GM18858 (cell line): ENCODE results near the gene CEP68.
"Not testable (repeated sequence)": the region's sequence is repeated elsewhere in the genome, so short reads cannot be mapped to it uniquely, and the experiment has no call there.

Source experiments
- ATAC-seq: cut with Tn5 transposase; IDR thresholded peaks from one replicate; pipeline ENCODE4 v1.9.1; 2021; ENCODE audit not compliant: unreplicated experiment

The CEP68 gene

GRCh38 chr2:65030476-65031332, 25.5 kb upstream of the CEP68 start:
- no peak for ATAC-seq

GRCh38 chr2:65031341-65032018, 24.7 kb upstream of the CEP68 start:
- no peak for ATAC-seq

DNA sequence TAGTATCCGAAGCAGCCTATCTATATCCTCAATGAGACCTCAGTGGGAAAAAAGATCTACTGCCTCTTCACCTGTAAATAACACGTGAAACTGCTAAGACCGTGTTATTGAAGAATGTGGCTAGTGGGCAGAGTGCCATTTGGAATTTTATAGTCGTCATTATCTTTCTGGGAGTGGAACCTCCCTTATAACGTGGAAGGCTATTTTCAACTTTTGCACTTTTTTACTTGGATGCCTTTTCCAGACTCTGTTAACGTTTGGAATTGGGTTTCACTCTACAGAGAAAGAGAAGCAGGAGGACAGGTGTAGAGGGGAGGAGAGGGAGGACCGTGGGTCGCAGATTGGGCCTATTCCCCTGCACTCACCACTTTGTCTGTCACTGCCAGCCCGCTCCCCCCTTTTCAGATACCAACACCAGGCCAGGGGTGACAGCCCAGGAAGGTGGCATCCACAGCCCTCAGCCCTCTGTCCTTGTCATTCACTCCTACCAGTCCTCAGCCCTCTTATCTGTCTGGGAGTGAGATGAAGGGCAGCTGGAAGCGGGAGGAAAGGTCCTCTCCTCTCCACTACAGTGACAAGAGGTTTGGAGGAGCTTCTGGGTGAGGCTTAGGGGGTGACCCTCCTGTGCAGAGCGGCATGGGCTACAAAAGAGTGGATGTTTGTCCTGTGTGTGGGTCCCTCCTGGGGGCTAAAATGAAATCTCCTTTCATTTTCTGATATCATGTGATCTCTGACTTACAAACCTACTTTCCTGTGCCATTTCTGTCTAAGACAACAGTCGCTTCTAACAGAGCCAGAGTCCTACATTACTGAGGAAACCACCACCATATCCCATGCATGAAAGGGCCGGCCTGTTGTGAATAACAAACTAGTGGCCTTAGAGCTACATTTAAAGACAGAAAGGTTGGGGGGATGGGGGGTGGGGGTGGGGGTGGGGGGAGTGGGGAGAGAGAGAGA, 23.9 kb upstream of the CEP68 start:
- no peak for ATAC-seq

- ATAC-seq, result no peak
These were observed 23.0 kb upstream of the CEP68 start for GRCh38 chr2:65033178-65033577.

DNA sequence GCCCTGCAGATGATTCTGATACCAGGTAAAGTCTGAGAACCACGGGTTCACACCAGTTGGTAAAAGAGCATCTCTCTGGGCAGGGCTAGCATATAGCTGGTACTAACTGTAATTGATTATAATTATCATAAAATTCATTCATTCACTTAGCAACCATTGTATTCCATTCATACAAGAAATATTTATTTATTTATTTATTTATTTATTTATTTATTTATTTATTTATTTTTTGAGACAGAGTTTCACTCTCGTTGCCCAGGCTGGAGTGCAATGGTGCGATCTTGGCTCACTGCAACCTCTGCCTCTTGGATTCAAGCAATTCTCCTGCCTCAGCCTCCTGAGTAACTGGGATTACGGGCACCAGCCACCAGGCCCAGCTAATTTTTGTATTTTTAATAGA, 22.5 kb upstream of the CEP68 start:
- ATAC-seq, result not testable (repeated sequence)

GRCh38 chr2:65035351-65035943, 20.8 kb upstream of the CEP68 start:
- ATAC-seq, result no peak

DNA sequence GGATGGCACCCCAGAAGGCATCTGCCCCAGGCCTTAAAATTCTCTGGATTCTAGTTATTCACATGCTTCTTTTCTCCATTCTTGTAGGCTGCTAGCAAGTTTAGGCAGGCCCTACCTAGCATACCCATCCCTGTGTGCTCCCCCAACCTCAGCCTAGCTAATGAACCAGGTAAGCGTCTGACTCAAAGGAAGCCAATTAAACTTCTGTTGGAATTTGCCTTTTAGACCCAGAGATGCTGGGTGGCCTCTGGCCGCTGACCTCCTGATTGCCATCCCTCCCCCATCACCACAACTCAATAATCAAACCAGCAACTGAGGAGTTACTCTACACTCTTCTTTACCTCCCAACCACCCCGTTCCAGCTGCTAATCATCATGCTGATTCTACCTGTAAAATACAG, 19.0 kb upstream of the CEP68 start:
- no peak for ATAC-seq

GRCh38 chr2:65039640-65040039, 16.6 kb upstream of the CEP68 start:
- no peak for ATAC-seq

DNA sequence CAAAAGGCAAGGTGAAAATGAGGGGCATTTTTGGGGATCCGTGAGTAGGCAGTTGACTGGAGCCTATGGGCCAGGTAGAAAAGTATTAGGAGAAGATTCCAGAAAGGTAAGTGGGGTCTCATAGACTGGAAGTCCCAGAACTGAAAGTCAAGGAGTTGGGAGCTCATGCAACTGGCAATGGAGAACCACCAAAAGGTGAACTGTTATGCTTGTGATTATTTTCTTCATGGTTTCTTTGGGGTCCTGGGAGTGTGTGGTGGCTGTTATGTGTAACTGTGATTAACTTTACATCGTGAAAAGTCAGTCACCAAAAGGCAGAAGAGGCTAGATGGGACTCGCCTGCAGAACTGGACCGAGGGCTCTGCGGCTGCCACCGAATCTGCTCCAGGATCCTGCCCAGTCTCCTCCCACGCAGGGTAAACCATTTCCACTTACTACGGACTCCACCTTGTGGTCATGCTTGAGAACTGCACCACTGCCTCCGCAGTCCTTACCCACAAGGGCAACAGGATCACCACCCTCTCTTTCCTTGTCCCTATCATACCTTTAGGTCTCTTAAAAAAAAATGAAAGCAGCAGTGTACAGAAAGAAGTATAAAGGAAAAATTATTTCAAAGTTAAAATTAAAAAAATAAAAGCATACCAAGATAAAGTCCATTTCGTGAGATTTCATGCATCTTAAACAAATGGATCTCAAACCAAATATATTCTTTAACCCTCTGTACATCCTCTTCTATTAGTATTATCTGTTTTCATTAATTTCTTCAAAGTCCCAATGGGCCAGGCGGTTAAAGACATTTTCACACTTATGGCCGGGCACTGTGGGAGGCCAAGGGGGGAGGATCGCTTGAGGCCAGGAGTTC, 15.6 kb upstream of the CEP68 start:
- ATAC-seq, result no peak

- ATAC-seq, result no peak
These were observed 13.2 kb upstream of the CEP68 start for GRCh38 chr2:65043001-65043400.

DNA sequence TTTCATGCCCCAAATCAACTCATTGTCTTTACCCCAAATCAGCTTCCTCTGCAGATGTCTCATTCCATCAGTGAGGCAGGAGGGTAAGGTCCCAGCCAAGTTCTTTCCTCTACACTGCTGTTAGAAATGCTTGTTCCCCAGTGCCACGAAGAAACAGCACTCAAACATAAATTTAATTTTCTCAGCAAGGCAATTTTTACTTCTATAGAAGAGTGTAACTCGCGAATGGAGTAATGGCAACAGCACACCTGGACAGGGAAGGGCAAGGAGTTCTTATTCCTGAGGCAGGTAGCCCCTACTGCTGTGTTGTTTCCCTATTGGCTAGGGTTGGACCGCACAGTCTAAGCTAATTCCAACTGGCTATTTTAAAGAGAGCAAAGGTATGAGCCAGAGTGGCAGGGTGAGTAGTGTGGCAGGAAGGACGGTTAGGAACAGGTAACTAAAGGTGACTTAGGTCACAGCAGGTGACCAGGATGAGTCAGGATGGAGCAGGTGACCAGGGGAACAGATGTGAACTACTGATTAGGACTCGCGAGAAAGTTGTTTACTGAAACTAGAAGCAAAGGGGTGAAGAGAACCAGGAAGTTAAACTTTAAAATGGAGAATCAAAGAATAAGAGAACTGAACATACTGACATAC, 12.0 kb upstream of the CEP68 start:
- ATAC-seq, result no peak

GRCh38 chr2:65045651-65046050, 10.6 kb upstream of the CEP68 start:
- ATAC-seq, result no peak

DNA sequence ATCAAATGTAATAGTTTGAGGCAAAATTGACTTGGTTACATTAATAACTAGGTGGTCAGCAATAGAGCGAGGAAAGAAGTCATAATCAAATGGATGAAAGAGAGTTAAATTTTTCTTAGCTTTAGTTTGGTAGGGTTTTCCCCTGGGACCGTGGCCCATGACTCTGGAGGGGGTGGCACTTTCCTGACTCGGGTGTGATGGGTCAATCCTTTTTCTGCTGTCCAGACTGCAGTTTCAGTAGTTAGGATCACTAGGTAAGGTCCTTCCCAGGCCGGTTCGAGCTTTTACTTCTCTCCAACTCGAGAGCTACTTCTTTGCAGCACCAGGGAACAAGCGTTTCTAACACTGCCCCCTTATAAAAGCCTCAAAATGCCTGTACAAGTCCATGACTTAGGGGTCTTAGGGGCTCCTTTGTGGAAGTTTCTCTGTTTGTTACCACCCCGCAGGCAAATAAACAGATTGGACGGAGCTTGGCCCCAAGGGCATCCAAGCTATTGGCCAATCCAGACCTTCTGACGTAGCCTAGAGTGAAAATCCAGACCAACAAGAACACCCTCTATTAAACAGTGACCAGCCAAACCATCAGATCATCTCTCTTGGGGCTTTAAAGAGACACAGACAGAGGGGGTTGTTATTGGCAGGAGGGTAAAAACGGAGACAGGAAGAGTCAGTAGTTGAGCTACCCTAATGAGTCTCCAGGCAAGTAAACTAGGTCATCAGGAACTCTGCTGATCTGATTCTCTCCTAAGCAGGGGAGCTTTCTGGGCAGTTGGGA, 9.4 kb upstream of the CEP68 start:
- ATAC-seq, result no peak

DNA sequence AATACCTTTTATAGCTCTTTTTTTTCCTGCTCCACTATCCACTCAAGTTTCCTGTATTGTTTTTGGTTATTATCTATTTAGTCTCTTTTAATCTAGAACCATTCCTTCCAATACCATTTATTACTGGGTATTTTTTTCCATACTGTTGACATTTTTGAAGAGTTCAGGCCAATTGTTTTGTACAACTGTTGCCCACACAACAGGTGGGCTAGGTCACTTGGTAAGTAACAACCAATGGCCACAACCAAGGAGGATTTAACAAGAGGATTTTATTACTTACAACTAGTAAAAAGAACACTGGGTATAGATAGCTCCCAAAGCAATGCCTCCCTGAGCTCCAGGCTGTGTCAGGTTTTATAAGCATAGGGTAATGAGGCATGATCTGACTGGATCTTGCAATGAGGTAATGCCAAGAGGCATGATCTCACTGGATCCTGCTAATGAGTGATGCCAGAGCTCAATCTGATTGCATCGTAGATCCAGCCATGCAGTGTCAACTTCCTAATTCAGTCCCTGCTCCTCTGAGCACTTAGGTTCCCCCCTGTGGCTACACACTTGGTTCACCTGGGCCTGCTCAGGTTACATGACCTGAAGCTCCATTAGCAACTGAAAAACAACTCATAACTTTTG, 7.1 kb upstream of the CEP68 start:
- ATAC-seq, result no peak

DNA sequence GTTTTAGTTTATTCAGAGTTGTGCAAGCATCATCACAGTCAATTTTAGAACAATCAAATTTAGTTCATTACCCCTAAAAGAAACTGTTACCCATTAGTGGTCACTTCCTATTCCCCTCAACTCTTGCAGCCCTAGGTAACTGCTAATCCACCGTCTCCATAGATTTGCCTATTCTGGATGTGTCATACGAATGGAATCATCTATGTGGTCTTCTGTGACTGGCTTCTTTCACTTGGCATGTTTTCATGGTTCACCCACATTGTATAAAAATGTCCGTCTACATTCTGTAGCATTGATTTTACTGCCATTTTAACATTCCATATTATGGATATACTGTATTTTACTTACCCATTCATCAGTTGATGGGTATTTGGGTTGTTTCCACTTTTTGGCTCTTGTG, 5.3 kb upstream of the CEP68 start:
- no peak for ATAC-seq

- ATAC-seq, result peak; percentile 60
These were observed 3.0 kb upstream of the CEP68 start for GRCh38 chr2:65053199-65053598.

GRCh38 chr2:65054749-65055421, 1.3 kb upstream of the CEP68 start:
- no peak for ATAC-seq
